ENCODE results near the gene CRYGC. TPM values are rescaled to one million over a fixed set of nuclear protein-coding genes. Genes with fewer than 3 reads are reported as not detected.
"Not testable (repeated sequence)": the region's sequence is repeated elsewhere in the genome, so short reads cannot be mapped to it uniquely, and the experiment has no call there.

CRYGC gene
- total RNA-seq, 1 experiment from 2014 or later, result not detected

DNA sequence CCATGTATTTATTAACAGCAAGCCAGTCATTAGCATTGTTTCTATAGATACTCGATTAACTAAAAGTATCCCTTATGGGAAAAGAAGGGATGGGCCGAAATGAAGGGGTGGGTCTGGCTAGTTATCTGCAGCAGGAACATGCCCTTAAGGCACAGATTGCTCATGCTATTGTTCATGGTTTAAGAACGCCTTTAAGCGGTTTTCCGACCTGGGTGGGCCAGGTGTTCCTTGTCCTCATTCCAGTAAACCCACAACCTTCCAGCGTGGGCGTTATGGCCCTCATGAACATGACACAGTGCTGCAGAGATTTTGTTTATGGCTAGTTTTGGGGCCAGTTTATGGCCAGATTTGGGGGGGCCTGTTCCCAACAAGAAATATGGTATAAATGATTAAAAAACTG is 8.7 kb upstream of the CRYGC start:
- DNase-seq (ENCODE audit: low read depth), result not testable (repeated sequence)

DNA sequence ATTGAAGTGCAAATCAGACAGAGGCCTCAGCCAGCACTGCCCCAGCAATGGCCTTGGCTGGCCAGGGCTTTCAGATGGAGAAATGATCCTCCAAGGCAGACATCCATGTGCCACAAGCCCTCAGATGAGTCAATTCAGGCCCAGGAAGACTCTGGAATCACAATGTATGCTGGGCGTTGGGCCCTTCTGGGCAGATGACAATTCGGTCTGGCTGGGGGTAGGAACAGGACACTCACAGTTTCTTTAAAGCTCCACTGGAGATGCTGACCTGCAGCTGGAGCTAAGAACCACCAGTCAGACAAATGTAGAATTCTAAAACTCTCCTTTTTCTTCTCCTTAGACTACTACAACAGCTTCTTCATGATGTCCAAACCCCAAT is 7.1 kb upstream of the CRYGC start:
- no peak for DNase-seq (ENCODE audit: low read depth)

DNA sequence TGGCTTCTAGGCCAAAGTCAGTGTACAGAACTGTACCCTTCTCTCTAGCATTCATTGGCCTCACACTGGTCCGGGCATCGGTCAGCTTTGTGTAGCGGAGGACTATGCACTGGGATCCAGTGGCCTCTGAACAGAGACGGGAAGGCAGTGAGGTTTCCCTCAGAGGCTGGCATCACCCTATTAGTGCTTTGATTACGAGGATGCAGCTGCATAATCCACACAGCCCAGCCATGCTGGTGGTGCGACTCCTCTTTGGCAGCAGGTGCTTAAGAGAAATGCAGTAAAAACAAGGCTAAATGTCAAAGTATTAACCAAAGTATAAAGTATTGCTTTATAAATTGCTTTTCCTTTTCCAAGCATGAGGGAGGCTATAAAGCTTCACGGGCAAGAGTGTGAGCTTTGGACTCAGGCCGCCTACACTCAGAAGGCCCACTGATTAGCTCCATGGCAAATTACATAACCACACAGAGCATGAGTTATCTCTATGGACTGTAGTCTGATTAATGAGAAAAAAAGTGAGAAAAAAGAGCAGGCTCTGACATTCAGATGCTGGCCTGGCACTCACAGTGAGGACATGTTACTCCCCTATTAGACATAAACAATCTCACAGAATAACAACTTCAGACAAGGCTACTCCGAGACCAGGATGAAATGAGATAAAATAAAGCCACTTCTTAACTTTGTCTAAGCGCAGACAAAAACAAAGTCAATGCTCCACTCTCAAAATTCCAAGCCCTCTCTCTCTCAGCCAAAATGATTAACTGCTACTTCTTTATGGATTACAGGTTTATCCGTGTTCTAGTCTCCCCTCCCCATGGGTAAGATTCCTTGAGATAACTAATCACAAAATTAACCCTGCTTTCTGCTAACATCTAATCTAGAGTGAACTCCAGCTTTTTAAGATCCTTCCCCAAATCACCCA is 6.4 kb upstream of the CRYGC start:
- DNase-seq (ENCODE audit: low read depth), result no peak

- no peak for DNase-seq (ENCODE audit: low read depth)
These were observed 5.4 kb upstream of the CRYGC start for GRCh38 chr2:208134928-208135586.

GRCh38 chr2:208130712-208131110 is 1.1 kb upstream of the CRYGC start:
- no peak for DNase-seq (ENCODE audit: low read depth)

DNA sequence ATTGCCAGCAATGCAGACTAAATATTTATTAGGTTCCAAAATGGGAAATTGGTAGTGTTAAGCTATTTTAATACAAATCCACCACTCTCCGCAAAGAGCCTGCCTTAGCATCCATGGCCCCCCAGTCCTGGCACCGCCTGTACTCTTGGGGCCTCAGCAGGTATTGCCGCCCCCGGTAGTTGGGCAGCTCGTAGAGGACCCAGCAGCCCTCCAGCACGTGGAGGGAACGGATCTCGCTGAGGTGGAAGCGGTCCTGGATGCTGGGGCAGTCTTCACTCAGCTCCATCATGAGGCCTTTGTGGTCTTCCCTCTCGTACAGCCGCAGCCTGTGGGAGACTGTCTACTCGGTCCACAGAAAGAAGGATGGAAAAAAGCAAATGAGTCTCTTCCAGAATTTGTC is 1.5 kb downstream of the CRYGC start:
- DNase-seq (ENCODE audit: low read depth), result no peak

DNA sequence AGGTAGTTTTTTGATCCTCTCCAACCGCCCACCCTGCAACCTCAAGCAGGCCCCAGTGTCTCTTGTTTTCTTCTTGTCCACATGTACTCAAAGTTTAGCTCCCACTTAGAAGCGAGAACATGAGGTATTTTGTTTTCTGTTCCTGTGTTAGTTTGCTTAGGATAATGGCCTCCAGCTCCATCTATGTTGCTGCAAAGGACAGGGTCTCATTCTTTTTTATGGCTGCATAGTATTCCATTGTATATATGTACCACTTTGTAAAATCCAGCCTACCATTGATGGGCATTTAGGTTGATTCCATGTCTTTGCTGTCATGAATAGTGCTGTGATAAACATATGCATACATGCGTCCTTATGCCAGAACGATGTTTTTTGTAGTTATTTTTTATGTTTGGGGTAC is 2.5 kb downstream of the CRYGC start:
- no peak for DNase-seq (ENCODE audit: low read depth)

- DNase-seq (ENCODE audit: low read depth), result no peak
These were observed 4.4 kb downstream of the CRYGC start for GRCh38 chr2:208125251-208125650.

DNA sequence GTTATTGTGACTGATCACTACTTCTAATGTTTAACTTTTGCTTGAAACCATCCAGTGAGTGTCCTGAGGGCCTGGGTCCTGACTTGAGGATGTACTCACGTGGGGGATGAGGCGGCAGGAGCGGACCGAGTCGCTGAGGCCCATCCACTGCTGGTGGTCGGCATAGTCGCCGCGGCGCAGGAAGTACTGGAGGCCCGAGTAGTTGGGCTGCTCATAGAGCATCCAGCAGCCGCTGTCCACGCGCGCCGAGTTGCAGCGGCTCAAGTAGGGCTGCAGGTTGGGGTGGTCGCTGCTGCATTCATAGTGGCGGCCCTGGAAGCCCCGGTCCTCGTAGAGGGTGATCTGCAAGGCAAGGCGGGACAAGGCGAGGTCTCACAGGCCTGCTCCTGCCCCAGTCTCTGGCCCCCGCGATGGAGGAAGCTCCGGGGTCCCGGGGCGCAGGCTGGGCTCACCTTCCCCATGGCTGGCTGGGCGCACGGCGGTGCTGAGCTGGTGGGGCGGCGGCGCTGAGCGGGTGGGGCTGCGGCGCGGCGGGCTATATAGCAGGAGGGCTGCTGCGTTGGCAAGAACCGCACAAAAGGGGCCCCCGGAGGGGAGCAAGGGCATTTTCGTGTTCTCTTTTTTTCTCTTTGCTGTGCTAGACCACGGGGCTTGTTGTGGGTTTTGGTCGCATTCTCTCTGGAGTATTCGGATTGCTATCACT is 5.5 kb downstream of the CRYGC start, which contains the start of gene CRYGD:
TSS of gene CRYGD (minus strand) at position 512 of the 703 bp plus-strand sequence. CDS start at position 461, 51 bp downstream.
- not testable (repeated sequence) for DNase-seq (ENCODE audit: low read depth)

DNA sequence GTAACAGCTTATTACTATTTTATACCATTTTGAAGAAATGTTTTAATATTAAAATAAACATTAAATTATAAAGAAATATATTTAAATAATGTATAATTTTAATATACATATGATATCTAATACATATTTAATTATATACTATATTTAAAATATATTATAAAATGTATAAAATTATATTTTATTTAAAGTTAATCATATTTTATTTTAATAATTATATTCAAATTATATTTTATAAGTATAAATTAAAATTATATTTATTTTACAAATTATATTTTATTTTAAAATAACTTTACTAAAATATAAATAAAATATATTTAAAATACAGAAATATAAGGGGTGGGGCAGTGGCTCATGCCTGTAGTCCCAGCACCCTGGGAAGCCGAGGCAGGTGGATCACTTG is 7.4 kb downstream of the CRYGC start:
- DNase-seq (ENCODE audit: low read depth), result no peak

DNA sequence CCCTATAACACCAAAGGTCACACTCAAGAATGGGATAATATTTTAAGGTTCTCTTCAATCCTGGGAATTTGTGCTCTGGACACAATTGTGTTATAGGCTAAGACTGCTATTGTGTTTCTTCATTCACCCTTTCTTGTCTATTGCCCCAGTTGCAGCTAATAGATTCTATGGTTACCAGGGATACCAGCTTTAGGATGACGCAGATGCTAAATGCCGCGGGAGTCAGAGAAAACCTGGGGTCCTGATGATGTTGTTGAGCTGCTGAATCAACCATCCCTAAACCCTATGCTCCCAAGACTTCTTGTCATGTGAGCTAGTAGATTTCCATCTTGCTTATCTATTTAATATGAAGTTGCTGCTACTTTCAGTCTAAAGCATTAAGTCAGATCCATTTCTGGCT is 10.7 kb downstream of the CRYGC start:
- DNase-seq (ENCODE audit: low read depth), result no peak

DNA sequence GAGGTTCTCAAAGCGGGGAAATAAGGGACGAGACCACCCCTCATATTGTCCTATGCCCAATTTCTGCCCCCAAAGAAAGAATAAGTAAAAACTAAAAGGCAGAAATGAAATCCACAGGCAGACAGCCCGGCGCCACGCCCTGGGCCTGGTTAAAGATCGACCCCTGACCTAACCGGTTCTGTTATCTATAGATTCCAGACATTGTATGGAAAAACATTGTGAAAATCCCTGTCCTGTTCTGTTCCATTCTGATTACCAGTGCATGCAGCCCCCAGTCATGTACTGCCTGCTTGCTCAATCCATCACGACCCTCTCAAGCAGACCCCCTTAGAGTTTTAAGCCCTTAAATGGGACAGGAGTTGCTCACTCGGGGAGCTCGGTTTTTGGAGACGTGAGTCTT is 12.2 kb downstream of the CRYGC start:
- DNase-seq (ENCODE audit: low read depth), result not testable (repeated sequence)

GRCh38 chr2:208112969-208113368 is 16.7 kb downstream of the CRYGC start:
- no peak for DNase-seq (ENCODE audit: low read depth)

- DNase-seq (ENCODE audit: low read depth), result not testable (repeated sequence)
These were observed 17.3 kb downstream of the CRYGC start for GRCh38 chr2:208112273-208112745.

DNA sequence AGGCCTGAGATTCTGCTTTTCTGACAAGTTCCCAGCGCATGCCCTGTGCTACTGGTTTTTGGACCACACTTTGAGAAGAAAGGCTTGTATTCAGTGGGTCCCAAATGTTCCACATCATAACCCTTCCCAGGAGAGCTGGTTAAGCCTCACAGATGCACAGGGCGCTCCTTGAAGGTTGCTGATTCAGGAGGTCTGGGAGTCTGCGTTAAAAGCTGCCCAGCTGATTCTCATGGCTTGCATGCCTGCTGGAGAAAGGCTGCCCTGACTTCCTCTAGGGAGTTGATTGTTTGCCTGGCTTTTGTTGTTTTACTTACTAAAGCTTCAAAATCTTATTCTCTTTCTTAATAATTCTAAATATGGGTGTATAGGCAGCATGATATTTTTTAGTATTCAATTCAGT is 26.0 kb downstream of the CRYGC start:
- DNase-seq (ENCODE audit: low read depth), result no peak

DNA sequence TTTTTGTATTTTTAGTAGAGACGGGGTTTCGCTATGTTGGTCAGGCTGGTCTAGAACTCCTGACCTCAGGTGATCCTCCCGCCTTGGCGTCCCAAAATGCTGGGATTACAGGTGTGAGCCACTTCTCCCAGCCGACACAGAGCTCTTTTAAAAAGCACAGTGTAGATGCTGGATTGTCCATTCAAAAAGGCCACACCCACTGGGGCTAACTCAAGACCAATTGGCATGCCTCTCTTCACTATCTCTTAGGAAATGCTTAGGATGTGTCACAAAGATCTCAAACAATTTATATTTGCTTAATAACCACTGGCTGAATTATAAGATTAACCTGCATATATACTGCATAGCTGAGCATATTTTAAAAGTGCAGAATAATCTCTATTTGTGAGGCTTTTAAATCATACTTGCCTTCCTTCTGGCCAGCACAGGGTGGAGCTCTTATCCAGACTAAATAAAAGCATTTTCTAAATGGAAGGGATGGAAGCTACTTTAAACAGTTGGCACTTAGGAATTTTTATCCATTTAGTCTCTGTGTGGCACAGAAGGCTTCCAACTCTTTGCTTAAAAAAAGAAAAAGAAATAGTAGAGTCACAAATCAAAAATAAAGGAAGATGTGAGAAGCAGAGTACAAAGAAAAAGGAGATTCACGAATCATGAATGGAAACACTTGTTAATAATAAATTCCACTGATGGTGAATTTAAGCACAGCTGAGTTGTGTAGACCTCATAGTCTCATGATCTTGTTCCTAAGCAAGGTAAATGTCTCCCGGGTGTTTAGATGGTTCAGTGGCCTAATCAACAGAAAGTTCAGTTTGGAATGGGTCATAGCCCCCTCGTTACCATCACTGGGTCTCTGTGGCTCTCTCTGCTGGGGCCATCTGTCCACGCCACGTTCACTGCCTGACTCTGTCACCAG is 27.7 kb downstream of the CRYGC start:
- no peak for DNase-seq (ENCODE audit: low read depth)

GRCh38 chr2:208099682-208100470 is 29.8 kb downstream of the CRYGC start:
- no peak for DNase-seq (ENCODE audit: low read depth)

GRCh38 chr2:208098701-208099100 is 30.9 kb downstream of the CRYGC start:
- not testable (repeated sequence) for DNase-seq (ENCODE audit: low read depth)

- no peak for DNase-seq (ENCODE audit: low read depth)
These were observed 31.4 kb downstream of the CRYGC start for GRCh38 chr2:208098267-208098666.

GRCh38 chr2:208097801-208098200 is 31.8 kb downstream of the CRYGC start:
- DNase-seq (ENCODE audit: low read depth), result no peak
